Measurements from ENCODE around the gene TAB2. TPM values are rescaled to one million over a fixed set of nuclear protein-coding genes. Genes with fewer than 3 reads are reported as not detected.

TAB2 gene
- total and polyA plus RNA-seq, 2 experiments from 2014 or later, result 19.8 to 59.2 TPM

GRCh38 chr6:149409617-149410016 lies 92.1 kb downstream of the TAB2 start:
- H3K4me2 ChIP-seq, result no peak overlapping the region
- H3K4me3 ChIP-seq, result no peak overlapping the region
- Mint-ChIP-seq H3K4me3 (no peak overlapping the region), H3K27ac (no peak overlapping the region), H3K4me1 (peaks cover 5% of the 10 kb centered on the region), H3K27me3 (ENCODE audit: insufficient read depth, low read depth, poor library complexity) (peaks cover 2% of the 10 kb centered on the region), H3K36me3 (ENCODE audit: low read depth) (peaks cover 16% of the 10 kb centered on the region), H3K9me3 (no peaks in the 10 kb centered on the region)
- H3F3A ChIP-seq (replicated peaks; ENCODE audit: low read depth), result no peaks in the 10 kb centered on the region
- ATAC-seq (no peak), DNase-seq (ENCODE audit: low spot score) (no peak)
- no peaks in the 10 kb centered on the region; the same call in 1 of the 2 replicates for H3K36me3 ChIP-seq (ENCODE audit: insufficient read depth)
- H2AFZ ChIP-seq, result no peak overlapping the region
- H3K9me2 ChIP-seq (ENCODE audit: insufficient read depth), result no peaks in the 10 kb centered on the region
- TF ChIP-seq, protein P1, sequence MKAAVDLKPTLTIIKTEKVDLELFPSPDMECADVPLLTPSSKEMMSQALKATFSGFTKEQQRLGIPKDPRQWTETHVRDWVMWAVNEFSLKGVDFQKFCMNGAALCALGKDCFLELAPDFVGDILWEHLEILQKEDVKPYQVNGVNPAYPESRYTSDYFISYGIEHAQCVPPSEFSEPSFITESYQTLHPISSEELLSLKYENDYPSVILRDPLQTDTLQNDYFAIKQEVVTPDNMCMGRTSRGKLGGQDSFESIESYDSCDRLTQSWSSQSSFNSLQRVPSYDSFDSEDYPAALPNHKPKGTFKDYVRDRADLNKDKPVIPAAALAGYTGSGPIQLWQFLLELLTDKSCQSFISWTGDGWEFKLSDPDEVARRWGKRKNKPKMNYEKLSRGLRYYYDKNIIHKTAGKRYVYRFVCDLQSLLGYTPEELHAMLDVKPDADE (IDR thresholded peaks at IDR 0.05), result no peak
- TF ChIP-seq ZNF331 (CRISPR knock-in tag; IDR thresholded peaks at IDR 0.05; ENCODE audit: low read depth), result no peak
- no peaks in the 10 kb centered on the region for H3K79me2 ChIP-seq (replicated peaks; ENCODE audit: insufficient read depth)
- H3K4me1 ChIP-seq (ENCODE audit: insufficient read depth), result no peaks in the 10 kb centered on the region
- H3K27ac ChIP-seq (ENCODE audit: low read depth), result no peak overlapping the region
- H4K20me1 ChIP-seq (replicated peaks; ENCODE audit: insufficient read depth), result no peaks in the 10 kb centered on the region
- H3K27me3 ChIP-seq (ENCODE audit: insufficient read depth), result no peaks in the 10 kb centered on the region

GRCh38 chr6:149410557-149410956 lies 93.0 kb downstream of the TAB2 start:
- Histone ChIP-seq H3K4me1 (ENCODE audit: insufficient read depth) (no peaks in the 10 kb centered on the region), H3F3A (replicated peaks; ENCODE audit: low read depth) (no peaks in the 10 kb centered on the region), H3K4me3 (no peak overlapping the region), H2AFZ (no peak overlapping the region), H4K20me1 (replicated peaks; ENCODE audit: insufficient read depth) (no peaks in the 10 kb centered on the region), H3K27ac (ENCODE audit: low read depth) (no peak overlapping the region), H3K9me2 (ENCODE audit: insufficient read depth) (no peaks in the 10 kb centered on the region), H3K79me2 (replicated peaks; ENCODE audit: insufficient read depth) (no peaks in the 10 kb centered on the region), H3K4me2 (no peak overlapping the region), H3K27me3 (ENCODE audit: insufficient read depth) (no peaks in the 10 kb centered on the region), H3K36me3 (ENCODE audit: insufficient read depth) (no peaks in the 10 kb centered on the region; the same call in 1 of the 2 replicates)
- H3K4me3 Mint-ChIP-seq, result no peak overlapping the region
- DNase-seq (ENCODE audit: low spot score), result no peak
- no peak for TF ChIP-seq POLR2AphosphoS5 (IDR thresholded peaks at IDR 0.05; ENCODE audit: low read depth)
- no peak for TF ChIP-seq JUNB (IDR thresholded peaks at IDR 0.05; ENCODE audit: unreplicated experiment)
- TF ChIP-seq CTCF (conservative IDR thresholded peaks at IDR 0.05; ENCODE audit: low read depth in 2 of 2), result no peak
- TF ChIP-seq EZH2phosphoT487 (IDR thresholded peaks at IDR 0.05; ENCODE audit: unreplicated experiment), result no peak
- H3K9me3 Mint-ChIP-seq, result no peaks in the 10 kb centered on the region; the same call in 2 of the 3 replicates
- H3K27ac Mint-ChIP-seq, result no peak overlapping the region
- peaks cover 2% of the 10 kb centered on the region for H3K27me3 Mint-ChIP-seq (ENCODE audit: insufficient read depth, low read depth, poor library complexity)
- peaks cover 1% of the 10 kb centered on the region; the same call in 2 of the 3 replicates for H3K4me1 Mint-ChIP-seq
- no peak for ATAC-seq
- H3K36me3 Mint-ChIP-seq (ENCODE audit: low read depth), result peaks cover 12% of the 10 kb centered on the region

GRCh38 chr6:149414009-149414408 lies 96.5 kb downstream of the TAB2 start:
- H3K4me2 ChIP-seq, result no peak overlapping the region
- H3K36me3 ChIP-seq (ENCODE audit: insufficient read depth), result no peaks in the 10 kb centered on the region; the same call in 1 of the 2 replicates
- Mint-ChIP-seq H3K4me1 (no peaks in the 10 kb centered on the region), H3K4me3 (no peak overlapping the region), H3K27ac (no peak overlapping the region), H3K27me3 (ENCODE audit: insufficient read depth, low read depth, poor library complexity) (peaks cover 4% of the 10 kb centered on the region), H3K9me3 (no peaks in the 10 kb centered on the region; the same call in 2 of the 3 replicates), H3K36me3 (ENCODE audit: low read depth) (peaks cover 6% of the 10 kb centered on the region; the same call in 2 of the 3 replicates)
- no peak overlapping the region for H3K4me3 ChIP-seq
- H3K27me3 ChIP-seq (ENCODE audit: insufficient read depth), result no peaks in the 10 kb centered on the region
- DNase-seq (ENCODE audit: low spot score) (no peak), ATAC-seq (no peak)
- no peak overlapping the region for H3K27ac ChIP-seq (ENCODE audit: low read depth)
- no peaks in the 10 kb centered on the region for H4K20me1 ChIP-seq (replicated peaks; ENCODE audit: insufficient read depth)
- H2AFZ ChIP-seq, result no peak overlapping the region
- no peaks in the 10 kb centered on the region for H3K4me1 ChIP-seq (ENCODE audit: insufficient read depth)
- H3F3A ChIP-seq (replicated peaks; ENCODE audit: low read depth), result no peaks in the 10 kb centered on the region
- no peaks in the 10 kb centered on the region for H3K79me2 ChIP-seq (replicated peaks; ENCODE audit: insufficient read depth)
- no peaks in the 10 kb centered on the region for H3K9me2 ChIP-seq (ENCODE audit: insufficient read depth)
- TF ChIP-seq EZH2 (IDR thresholded peaks at IDR 0.05; ENCODE audit: low read depth, unreplicated experiment), result no peak
- no peak for TF ChIP-seq NANOG (IDR thresholded peaks at IDR 0.05; ENCODE audit: borderline replicate concordance)
- TF ChIP-seq ZNF114 (CRISPR knock-in tag; IDR thresholded peaks at IDR 0.05), result no peak
- no peak for TF ChIP-seq ZNF331 (CRISPR knock-in tag; IDR thresholded peaks at IDR 0.05; ENCODE audit: low read depth)
- no peak for TF ChIP-seq CREB1 (CRISPR knock-in tag; IDR thresholded peaks at IDR 0.05; ENCODE audit: low read depth)
- no peak for TF ChIP-seq POLR2AphosphoS5 (IDR thresholded peaks at IDR 0.05; ENCODE audit: low read depth)
- TF ChIP-seq, protein P1 (IDR thresholded peaks at IDR 0.05), result no peak
- TF ChIP-seq CTCF (conservative IDR thresholded peaks at IDR 0.05; ENCODE audit: low read depth in 2 of 2), result no peak
- no peak for TF ChIP-seq JUNB (IDR thresholded peaks at IDR 0.05; ENCODE audit: unreplicated experiment)
- no peak for TF ChIP-seq EZH2phosphoT487 (IDR thresholded peaks at IDR 0.05; ENCODE audit: unreplicated experiment)
- no peak for TF ChIP-seq STAT1 (IDR thresholded peaks at IDR 0.05; ENCODE audit: unreplicated experiment)
